ENCODE measurements around the gene CNTRL.
"Not testable (repeated sequence)": the region's sequence is repeated elsewhere in the genome, so short reads cannot be mapped to it uniquely, and the experiment has no call there.

GRCh38 chr9:121104054-121104453, 29.3 kb downstream of the CNTRL start:
- not testable (repeated sequence) for TF ChIP-seq POLR2AphosphoS5, TAF1, POLR2A, SPI1, POU2F2 (IDR thresholded peaks at IDR 0.05; ENCODE audit: low read depth, low read length)
